Measurements from ENCODE around the gene AVEN.

- no peak for TF ChIP-seq CTCF (conservative IDR thresholded peaks at IDR 0.05 in 1 of 2, IDR thresholded peaks at IDR 0.05 in 1 of 2; ENCODE audit: extremely low read depth in 1 of 2, insufficient read depth in 1 of 2, low read depth in 1 of 2, low read length in 2 of 2)
- TF ChIP-seq EZH2 (IDR thresholded peaks at IDR 0.05; ENCODE audit: borderline replicate concordance, low read length) = no peak
Measured at GRCh38 chr15:33923446-33923845, 115.6 kb downstream of the AVEN start.
